Esophagus squamous epithelium (tissue), 5 donors: ENCODE results near the gene LRP1. TPM values are rescaled to one million over a fixed set of nuclear protein-coding genes. Genes with fewer than 3 reads are reported as not detected.

Experiments
- DNase-seq: peaks from one replicate; lab custom pipeline; 2025; lab: John Stamatoyannopoulos, UW
- H3K27ac ChIP-seq, 4 donors: fragments of 200-600 bp; sonication (generic); one replicate each; pipeline ENCODE4 v1.5.1; 2016 to 2019; ENCODE audit warnings: mild to moderate bottlenecking in 1 of 4
- H3K27me3 ChIP-seq, 4 donors: fragments of 200-600 bp; sonication (generic); 1 replicate in 3 of 4; 2 replicates in 1 of 4; pipeline versions ENCODE4 v1.5.1 to v1.6.0; 2017 to 2021; ENCODE audit warnings: antibody characterized with exemption in 1 of 4
- H3K36me3 ChIP-seq, 3 donors: fragments of 200-600 bp; sonication (generic); one replicate each; pipeline ENCODE4 v1.5.1; 2016 to 2019
- H3K4me1 ChIP-seq, 3 donors: fragments of 200-600 bp; sonication (generic); one replicate each; pipeline ENCODE4 v1.5.1; 2017 to 2019
- H3K4me3 ChIP-seq, 4 donors: fragments of 200-600 bp; sonication (generic); 1 replicate in 3 of 4; 2 replicates in 1 of 4; pipeline ENCODE4 v1.5.1; 2016 to 2019; ENCODE audit warnings: mild to moderate bottlenecking in 2 of 4, moderate library complexity in 1 of 4
- H3K9me3 ChIP-seq, 3 donors: fragments of 200-600 bp; sonication (generic); one replicate each; pipeline ENCODE4 v1.5.1; 2016 to 2019
- CTCF ChIP-seq, 6 experiments: fragments of 450-650 bp in 4 of 6; fragments of 200-600 bp in 2 of 6; sonication (generic) in 2 of 6; IDR thresholded peaks; one replicate each; pipeline ENCODE4 v1.5.1; 2016 to 2019; ENCODE audit warnings: antibody characterized with exemption in 6 of 6, mild to moderate bottlenecking in 4 of 6, moderate library complexity in 4 of 6
- POLR2A ChIP-seq, 4 donors: fragments of 450-650 bp; IDR thresholded peaks; one replicate each; pipeline ENCODE4 v1.6.1; 2017; ENCODE audit warnings: antibody characterized with exemption in 4 of 4, mild to moderate bottlenecking in 4 of 4, moderate library complexity in 3 of 4
- WGBS, 2 donors: methylation state at CpG; one replicate each; pipeline ENCODE4 v1.1.5; 2018; 5-methylcytosine and 5-hydroxymethylcytosine counted together
- intact Hi-C: fragments of 100-400 bp; cut with DNase I; formaldehyde crosslinking; loops from one replicate; pipeline ENCODE4 v1.15.0; 2022
- total RNA-seq, 4 donors: library from RNA; depleted of rRNA; stranded (reverse); fragments of >200 nt; gene quantifications; one replicate each; pipeline ENCODE4 v1.1.0, GENCODE V29; 2016
- donor health status: DM: yes; HTN: yes; CAD: no.

The LRP1 gene
- total RNA-seq, 4 donors from 2014 or later: 60.8 to 147 (median 81.9) TPM

GRCh38 chr12:57237932-57238853, 109.9 kb downstream of the LRP1 start:
- Histone ChIP-seq H3K9me3 (no peaks in the 10 kb centered on the region), H3K36me3 (peaks cover 0 to 18% (median 13%) of the 10 kb centered on the region in 3 donors), H3K4me1 (peaks cover 79 to 100% (median 80%) of the 10 kb centered on the region in 3 donors), H3K27me3 (peaks cover 14 to 84% (median 35%) of the 10 kb centered on the region in 4 donors), H3K4me3 (peak overlapping the region; percentile 21 to 68 (median 46)), H3K27ac (peak overlapping the region in 2 of 4 donors; percentile 42 to 79)
- no peak for TF ChIP-seq CTCF (IDR thresholded peaks at IDR 0.05)
- no peak for TF ChIP-seq POLR2A (IDR thresholded peaks at IDR 0.05)
- intact Hi-C loops: no loop called here
- WGBS, 2 donors: 4 to 6% methylated on average over 27 to 37 of the region's 63 CpGs
- no peak for DNase-seq

- Histone ChIP-seq H3K27ac (peak overlapping the region in 2 of 4 donors; percentile 42 to 79), H3K4me3 (peak overlapping the region; percentile 21 to 68 (median 46)), H3K9me3 (no peaks in the 10 kb centered on the region), H3K36me3 (peaks cover 0 to 10% (median 5%) of the 10 kb centered on the region in 3 donors), H3K4me1 (peaks cover 83 to 100% (median 88%) of the 10 kb centered on the region in 3 donors), H3K27me3 (peaks cover 14 to 92% (median 39%) of the 10 kb centered on the region in 4 donors)
- TF ChIP-seq POLR2A (IDR thresholded peaks at IDR 0.05): peak in 1 of 4 donors; percentile 39
- peak; percentile 99 to 100 (median 100) for TF ChIP-seq CTCF (IDR thresholded peaks at IDR 0.05)
- intact Hi-C loops: no loop called here
- WGBS, 2 donors: 0 to 3% methylated on average over 7 to 11 of the region's 47 CpGs
- DNase-seq: no peak
These were observed 110.7 kb downstream of the LRP1 start for GRCh38 chr12:57238854-57239554.

- no peaks in the 10 kb centered on the region for H3K9me3 ChIP-seq
- H3K36me3 ChIP-seq: peaks cover 0 to 3% (median 0%) of the 10 kb centered on the region in 3 donors
- TF ChIP-seq CTCF (IDR thresholded peaks at IDR 0.05) (no peak), POLR2A (IDR thresholded peaks at IDR 0.05) (no peak)
- peaks cover 82 to 96% (median 88%) of the 10 kb centered on the region in 3 donors for H3K4me1 ChIP-seq
- H3K27me3 ChIP-seq: peaks cover 14 to 98% (median 39%) of the 10 kb centered on the region in 4 donors
- DNase-seq: no peak
- peak overlapping the region in 2 of 4 donors; percentile 3 to 17 for H3K27ac ChIP-seq
- 1 to 9% methylated on average over 10 to 11 of the region's 14 CpGs for WGBS, 2 donors
- peak overlapping the region; percentile 31 to 68 (median 46) for H3K4me3 ChIP-seq
- intact Hi-C loops: no loop called here
These were observed 111.3 kb downstream of the LRP1 start for GRCh38 chr12:57239587-57240065.

GRCh38 chr12:57240066-57240921, 112.0 kb downstream of the LRP1 start:
- H3K9me3 ChIP-seq: no peaks in the 10 kb centered on the region
- H3K36me3 ChIP-seq: no peaks in the 10 kb centered on the region
- TF ChIP-seq POLR2A (IDR thresholded peaks at IDR 0.05): peak in 1 of 4 donors; percentile 5
- TF ChIP-seq CTCF (IDR thresholded peaks at IDR 0.05): peak in 3 of 6 experiments; percentile 15 to 23 (median 18)
- peaks cover 75 to 90% (median 85%) of the 10 kb centered on the region in 3 donors for H3K4me1 ChIP-seq
- intact Hi-C loops: no loop called here
- no peak for DNase-seq
- H3K4me3 ChIP-seq: peak overlapping the region; percentile 31 to 68 (median 46)
- 0 to 1% methylated on average over 18 to 22 of the region's 72 CpGs for WGBS, 2 donors
- peaks cover 14 to 99% (median 39%) of the 10 kb centered on the region in 4 donors for H3K27me3 ChIP-seq
- peak overlapping the region in 2 of 4 donors; percentile 3 to 17 for H3K27ac ChIP-seq
